Peyer's patch (tissue), 4 donors: ENCODE data around the gene CRLF2. TPM values are rescaled to one million over a fixed set of nuclear protein-coding genes. Genes with fewer than 3 reads are reported as not detected.
"Not testable (repeated sequence)": the region's sequence is repeated elsewhere in the genome, so short reads cannot be mapped to it uniquely, and the experiment has no call there.

Source experiments
- DNase-seq, 3 donors: peaks; one replicate each; pipeline ENCODE4 v3.0.0-alpha.2; 2017 to 2019
- H3K27ac ChIP-seq, 4 donors: fragments of 200-600 bp; sonication (generic); one replicate each; pipeline ENCODE4 v1.5.1; 2016 to 2019
- H3K27me3 ChIP-seq, 2 donors: fragments of 200-600 bp; sonication (generic); one replicate each; pipeline ENCODE4 v1.5.1; 2019
- H3K36me3 ChIP-seq, 3 donors: fragments of 200-600 bp; sonication (generic); one replicate each; pipeline ENCODE4 v1.5.1; 2016 to 2019
- H3K4me1 ChIP-seq, 4 donors: fragments of 200-600 bp; sonication (generic); one replicate each; pipeline ENCODE4 v1.5.1; 2016 to 2019
- H3K4me3 ChIP-seq, 4 donors: fragments of 200-600 bp; sonication (generic); 1 replicate in 3 of 4; 2 replicates in 1 of 4; pipeline ENCODE4 v1.5.1; 2016 to 2019; ENCODE audit warnings: mild to moderate bottlenecking in 1 of 4
- H3K9me3 ChIP-seq, 4 donors: fragments of 200-600 bp; sonication (generic); one replicate each; pipeline ENCODE4 v1.5.1; 2016 to 2019; ENCODE audit warnings: mild to moderate bottlenecking in 1 of 4
- CTCF ChIP-seq, 6 experiments: fragments of 450-650 bp in 4 of 6; fragments of 200-600 bp in 2 of 6; sonication (generic) in 1 of 6; IDR thresholded peaks; one replicate each; pipeline ENCODE4 v1.5.1; 2017 to 2019; ENCODE audit warnings: antibody characterized with exemption in 6 of 6, mild to moderate bottlenecking in 3 of 6, moderate library complexity in 1 of 6
- POLR2A ChIP-seq, 2 donors: fragments of 450-650 bp; IDR thresholded peaks; one replicate each; pipeline ENCODE4 v1.5.1; 2017; ENCODE audit warnings: antibody characterized with exemption in 2 of 2, mild to moderate bottlenecking in 2 of 2, moderate library complexity in 2 of 2
- total RNA-seq, 4 donors: library from RNA; depleted of rRNA; stranded (reverse); fragments of >200 nt; gene quantifications; one replicate each; pipeline ENCODE4 v1.1.0, GENCODE V29; 2016

Gene CRLF2
- total RNA-seq, 4 donors from 2014 or later: not detected

- no peaks in the 10 kb centered on the region for H3K9me3 ChIP-seq
- TF ChIP-seq CTCF (IDR thresholded peaks at IDR 0.05): no peak
- TF ChIP-seq POLR2A (IDR thresholded peaks at IDR 0.05): no peak
- peak overlapping the region in 1 of 4 donors; percentile 16 for H3K4me3 ChIP-seq
- H3K4me1 ChIP-seq: peaks cover 0 to 8% (median 0%) of the 10 kb centered on the region in 4 donors
- DNase-seq: no peak
- H3K27ac ChIP-seq: peak overlapping the region in 3 of 4 donors; percentile 33 to 64 (median 56)
- no peaks in the 10 kb centered on the region for H3K27me3 ChIP-seq
- H3K36me3 ChIP-seq: no peaks in the 10 kb centered on the region
Measured at GRCh38 chrX:1248331-1249061, 36.0 kb upstream of the CRLF2 start.

GRCh38 chrX:1246816-1247215 lies 34.4 kb upstream of the CRLF2 start:
- Histone ChIP-seq H3K9me3 (no peaks in the 10 kb centered on the region), H3K27ac (no peak overlapping the region), H3K27me3 (no peaks in the 10 kb centered on the region), H3K36me3 (no peaks in the 10 kb centered on the region), H3K4me1 (peaks cover 0 to 8% (median 0%) of the 10 kb centered on the region in 4 donors), H3K4me3 (no peak overlapping the region)
- TF ChIP-seq POLR2A (IDR thresholded peaks at IDR 0.05) (no peak), CTCF (IDR thresholded peaks at IDR 0.05) (peak; percentile 46 to 74 (median 63))
- peak; percentile 52 to 80 (median 75) for DNase-seq

- no peak for TF ChIP-seq POLR2A (IDR thresholded peaks at IDR 0.05)
- no peak for TF ChIP-seq CTCF (IDR thresholded peaks at IDR 0.05)
- Histone ChIP-seq H3K4me3 (no peak overlapping the region), H3K36me3 (no peaks in the 10 kb centered on the region), H3K9me3 (no peaks in the 10 kb centered on the region), H3K27ac (no peak overlapping the region), H3K27me3 (no peaks in the 10 kb centered on the region), H3K4me1 (peaks cover 0 to 8% (median 0%) of the 10 kb centered on the region in 4 donors)
- DNase-seq: no peak
Measured at GRCh38 chrX:1244164-1245076, 32.0 kb upstream of the CRLF2 start.

- no peak overlapping the region for H3K4me3 ChIP-seq
- TF ChIP-seq POLR2A (IDR thresholded peaks at IDR 0.05) (no peak), CTCF (IDR thresholded peaks at IDR 0.05) (no peak)
- no peaks in the 10 kb centered on the region for H3K27me3 ChIP-seq
- no peak overlapping the region for H3K27ac ChIP-seq
- H3K36me3 ChIP-seq: no peaks in the 10 kb centered on the region
- H3K4me1 ChIP-seq: no peaks in the 10 kb centered on the region
- H3K9me3 ChIP-seq: no peaks in the 10 kb centered on the region
- no peak for DNase-seq
Measured at GRCh38 chrX:1242891-1243402, 30.5 kb upstream of the CRLF2 start.

GRCh38 chrX:1240551-1240950 lies 28.1 kb upstream of the CRLF2 start:
- H3K27me3 ChIP-seq, H3K4me1 ChIP-seq: not testable (repeated sequence)

More at GRCh38 chrX:1240551-1240950, 28.1 kb upstream of the CRLF2 start:
- H3K4me3 ChIP-seq, H3K9me3 ChIP-seq, H3K36me3 ChIP-seq, DNase-seq, H3K27ac ChIP-seq: not testable (repeated sequence)
